ENCODE data around the gene PSMD7. TPM values are rescaled to one million over a fixed set of nuclear protein-coding genes. Genes with fewer than 3 reads are reported as not detected.
A peak's percentile ranks its signal among the peaks of the same experiment; 100 is the strongest.

The PSMD7 gene
- total and polyA plus RNA-seq, 2 of the 13 experiments (the other 11 are each of a cell fraction or from before 2014, with no cell fraction given), result 105 to 224 TPM

DNA sequence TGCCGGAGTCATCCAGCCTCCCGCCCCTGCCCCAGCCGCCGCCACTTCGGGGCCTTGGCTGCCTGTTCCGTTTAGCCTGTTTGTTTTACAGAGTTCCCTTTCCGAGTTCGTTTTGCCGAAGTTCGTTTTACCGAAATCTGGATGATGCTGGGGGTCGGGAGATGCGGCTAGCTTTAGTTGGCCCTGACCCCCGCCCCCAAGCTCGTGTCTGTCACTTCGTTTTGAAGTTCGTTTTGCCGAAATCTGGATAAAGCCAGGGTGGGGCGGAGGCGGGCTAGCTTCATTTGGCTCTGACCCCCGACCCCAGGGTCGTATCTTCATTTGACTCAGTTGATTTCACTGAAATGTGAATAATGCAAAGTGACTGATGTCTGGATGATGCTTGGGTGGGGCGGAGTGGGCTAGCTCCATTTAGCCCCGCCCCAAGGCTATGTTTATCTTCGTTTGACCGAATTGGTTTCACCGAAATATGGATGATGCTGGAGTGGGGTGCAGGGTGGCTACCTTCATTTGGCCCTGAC is 591 bp downstream of the PSMD7 start (continued):
- TF ChIP-seq ZNF562 (CRISPR knock-in tag; IDR thresholded peaks at IDR 0.05; ENCODE audit: borderline replicate concordance), result no peak
- 0 out of 2 replicates have a peak, but pooled peaks have one; percentile 3 for TF ChIP-seq THAP9 (CRISPR knock-in tag; IDR thresholded peaks at IDR 0.05; ENCODE audit: borderline replicate concordance)
- no peak for TF ChIP-seq PAF1 (CRISPR knock-in tag; IDR thresholded peaks at IDR 0.05)
- no peak for TF ChIP-seq ZBTB1 (CRISPR knock-in tag; IDR thresholded peaks at IDR 0.05; ENCODE audit: borderline replicate concordance)
- no peak for TF ChIP-seq SNAPC4 (CRISPR knock-in tag; IDR thresholded peaks at IDR 0.05)
- peak; percentile 35; the same call in 1 of the 2 replicates for TF ChIP-seq ZNF180 (CRISPR knock-in tag; IDR thresholded peaks at IDR 0.05; ENCODE audit: borderline replicate concordance, low read depth)
- TF ChIP-seq SMAD9 (CRISPR knock-in tag; IDR thresholded peaks at IDR 0.05), result no peak
- 0 out of 2 replicates have a peak, but pooled peaks have one; percentile 19 for TF ChIP-seq KLF12 (CRISPR knock-in tag; IDR thresholded peaks at IDR 0.05; ENCODE audit: borderline replicate concordance)
- 0 out of 2 replicates have a peak, but pooled peaks have one; percentile 1 for TF ChIP-seq NFKB2 (CRISPR knock-in tag; IDR thresholded peaks at IDR 0.05; ENCODE audit: borderline replicate concordance)
- TF ChIP-seq ZNF17 (CRISPR knock-in tag; IDR thresholded peaks at IDR 0.05), result no peak
- TF ChIP-seq AGO1 (IDR thresholded peaks at IDR 0.05; ENCODE audit: low read depth, low read length, poor library complexity, severe bottlenecking), result peak; percentile 2
- TF ChIP-seq RXRA (CRISPR knock-in tag; IDR thresholded peaks at IDR 0.05), result no peak
- 0 out of 2 replicates have a peak, but pooled peaks have one; percentile 32 for TF ChIP-seq ZNF367 (CRISPR knock-in tag; IDR thresholded peaks at IDR 0.05; ENCODE audit: borderline replicate concordance)
- TF ChIP-seq NFE2L1 (CRISPR knock-in tag; IDR thresholded peaks at IDR 0.05; ENCODE audit: borderline replicate concordance), result 0 out of 2 replicates have a peak, but pooled peaks have one; percentile 5
- TF ChIP-seq MXD4 (CRISPR knock-in tag; IDR thresholded peaks at IDR 0.05), result 0 out of 2 replicates have a peak, but pooled peaks have one; percentile 0

Data from HepG2 (cell line).